ENCODE results near the gene TRIM69.

Gene TRIM69

GRCh38 chr15:44811337-44811736 lies 75.0 kb downstream of the TRIM69 start:
- no peak for DNase-seq

- DNase-seq = no peak
These were observed 75.7 kb downstream of the TRIM69 start for GRCh38 chr15:44812029-44812517.

DNA sequence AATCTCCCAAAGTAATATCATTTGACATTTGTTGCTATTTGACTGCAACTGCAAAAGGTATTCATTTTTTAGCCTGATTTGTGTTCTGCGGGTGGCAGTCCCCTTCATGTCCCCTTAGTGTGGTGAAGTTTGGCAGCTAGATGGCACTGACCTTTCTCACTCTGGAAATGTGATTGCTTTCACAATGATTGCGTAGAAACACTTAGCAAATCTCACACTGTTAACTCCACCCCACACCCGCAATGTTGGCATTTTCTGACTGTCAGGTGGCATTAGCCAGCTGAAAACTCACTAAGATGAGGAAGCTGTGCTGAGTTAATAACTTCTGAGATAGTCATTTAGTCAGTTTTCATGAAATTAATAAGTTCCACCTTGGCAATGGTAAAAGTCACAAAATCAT lies 76.9 kb downstream of the TRIM69 start:
- no peak for DNase-seq
